Astrocyte (in vitro differentiated cells and primary cell): ENCODE measurements around the gene THSD7B.

Experiments used
- CTCF ChIP-seq: IDR thresholded peaks from 2 replicates; pipeline ENCODE4 v1.5.1; 2011; ENCODE audit warnings: low read depth, mild to moderate bottlenecking, inconsistent platforms, low read length, moderate library complexity; ENCODE audit not compliant: insufficient read depth
- EZH2 ChIP-seq: IDR thresholded peaks from 2 replicates; pipeline ENCODE4 v1.6.1; 2012; ENCODE audit warnings: mild to moderate bottlenecking, low read length, inconsistent platforms; ENCODE audit not compliant: insufficient read depth

- TF ChIP-seq CTCF (no peak), EZH2 (no peak)
These were observed 27.3 kb upstream of the THSD7B start for GRCh38 chr2:136738044-136738443.
